ENCODE measurements around the gene SYNJ1.
A peak's percentile ranks its signal among the peaks of the same experiment; 100 is the strongest.
"Not testable (repeated sequence)": the region's sequence is repeated elsewhere in the genome, so short reads cannot be mapped to it uniquely, and the experiment has no call there.

Gene SYNJ1

DNA sequence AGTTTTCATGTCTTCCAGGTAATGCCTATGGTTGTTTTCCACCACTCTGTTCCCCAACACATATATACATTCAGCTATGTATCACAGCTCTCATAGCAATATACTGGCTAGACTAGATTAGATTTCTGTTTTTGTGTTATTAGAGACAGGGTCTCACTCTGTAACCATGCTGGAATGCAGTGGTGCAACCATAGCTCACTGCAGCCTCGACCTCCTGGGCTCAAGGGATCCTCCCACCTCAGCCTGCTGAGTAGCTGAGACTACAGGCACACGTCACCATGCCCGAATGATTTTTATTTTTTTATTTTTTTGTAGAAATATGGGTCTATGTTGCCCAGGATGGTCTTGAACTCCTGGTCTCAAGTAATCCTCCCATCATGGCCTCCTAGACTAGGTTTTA, 37.7 kb downstream of the SYNJ1 start:
- DNase-seq, result no peak

DNA sequence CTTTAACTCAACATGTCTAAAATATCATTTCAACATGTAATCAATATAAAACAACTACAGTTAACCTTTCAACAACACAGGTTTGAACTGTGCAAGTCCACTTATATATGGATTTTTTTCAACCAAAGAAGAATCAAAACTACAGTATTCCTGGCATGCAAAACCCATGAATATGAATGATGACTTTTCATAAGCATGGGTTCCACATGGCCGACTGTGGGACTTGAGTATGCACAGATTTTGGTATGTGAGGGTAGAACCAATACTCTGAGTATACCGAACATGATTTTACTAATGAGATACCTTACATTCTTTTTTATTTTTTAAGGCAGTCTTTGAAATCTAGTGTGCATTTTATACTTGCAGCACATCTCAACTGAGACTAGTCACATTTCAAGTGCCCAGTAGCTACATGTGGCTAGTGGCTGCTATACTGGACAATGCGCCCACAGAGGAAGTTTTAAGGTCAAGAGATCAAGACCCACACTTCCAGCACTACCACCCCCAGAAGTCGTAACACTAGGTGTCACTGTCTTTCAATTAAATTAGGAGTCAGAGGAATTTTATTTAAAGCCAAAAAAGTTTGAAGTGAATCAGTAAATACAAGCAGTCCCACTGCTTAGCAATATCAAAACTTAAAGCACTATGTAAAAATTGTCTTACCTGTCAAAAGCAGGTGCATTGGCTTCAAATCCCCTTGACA, 40.0 kb downstream of the SYNJ1 start:
- no peak for DNase-seq

DNA sequence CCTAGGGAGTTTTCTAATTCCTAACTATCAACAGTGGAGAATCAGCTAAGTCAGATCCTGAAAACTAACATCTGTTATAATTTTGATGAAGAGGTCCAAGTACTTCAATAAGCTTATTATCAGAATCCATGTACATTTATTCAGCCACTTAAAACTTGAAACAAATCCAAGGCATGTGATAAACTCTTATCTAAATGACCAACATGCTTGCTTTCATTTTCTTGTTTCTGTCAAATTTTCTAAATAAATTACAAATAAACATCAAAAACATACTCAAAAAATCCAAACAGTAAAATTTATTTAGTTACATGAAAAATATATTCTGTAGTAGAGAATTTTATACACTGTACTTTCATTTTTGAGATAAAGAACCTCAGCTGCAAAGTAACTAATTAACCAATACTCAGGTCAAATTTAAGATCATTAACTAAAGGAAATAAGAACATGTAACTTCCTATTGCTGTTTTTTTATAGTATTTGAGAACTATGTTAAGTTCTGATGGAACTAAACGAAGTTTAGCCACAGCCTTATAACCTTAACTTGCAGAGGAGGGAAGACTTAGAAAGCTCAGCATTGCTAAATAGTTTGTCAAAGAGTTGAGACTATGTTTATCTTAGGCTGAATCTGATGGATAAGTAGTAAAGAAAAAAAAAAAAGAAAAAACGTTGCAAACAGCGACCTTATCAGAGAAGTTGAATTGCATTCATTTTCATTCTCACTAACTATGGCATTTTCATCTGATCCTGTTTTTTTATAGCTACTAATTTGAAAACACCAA, 44.9 kb downstream of the SYNJ1 start:
- no peak for DNase-seq

DNA sequence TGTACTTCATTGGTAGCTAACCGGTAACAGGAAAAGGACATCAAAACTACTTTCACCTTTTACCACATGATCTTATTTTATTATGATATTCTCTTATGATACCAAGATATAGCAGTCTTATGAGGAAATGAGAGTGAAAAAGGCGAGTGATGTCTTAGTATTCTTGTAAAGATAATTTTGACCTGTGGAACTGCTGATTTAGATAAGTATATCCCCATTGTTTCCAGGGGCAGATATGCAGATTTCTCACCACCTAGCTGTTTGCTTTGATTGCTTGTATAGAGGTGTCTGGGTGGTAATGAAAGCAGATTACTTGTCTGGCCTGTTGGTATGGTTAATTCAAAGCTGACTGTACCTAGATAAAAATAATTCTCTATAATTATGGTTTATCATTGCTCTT, 53.1 kb downstream of the SYNJ1 start:
- no peak for DNase-seq

DNA sequence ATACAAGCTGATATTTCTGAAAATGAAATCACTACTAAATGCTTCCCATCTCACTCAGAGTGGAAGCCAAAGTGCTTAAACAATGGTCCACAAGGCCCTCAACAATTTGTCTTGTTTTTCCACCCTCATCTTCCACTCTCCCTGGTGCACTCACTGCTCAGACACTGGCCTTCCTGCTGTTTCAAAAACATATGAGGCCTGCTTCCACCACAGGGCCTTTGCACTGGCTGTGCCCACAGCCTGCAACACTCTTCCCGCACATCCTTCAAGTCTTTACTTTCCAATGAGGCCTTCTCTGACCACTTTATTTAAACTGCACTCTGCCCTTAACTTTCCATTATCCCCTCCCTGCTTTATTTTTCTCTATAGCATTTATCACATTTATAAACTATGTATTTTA, 53.8 kb downstream of the SYNJ1 start:
- DNase-seq, result no peak

DNA sequence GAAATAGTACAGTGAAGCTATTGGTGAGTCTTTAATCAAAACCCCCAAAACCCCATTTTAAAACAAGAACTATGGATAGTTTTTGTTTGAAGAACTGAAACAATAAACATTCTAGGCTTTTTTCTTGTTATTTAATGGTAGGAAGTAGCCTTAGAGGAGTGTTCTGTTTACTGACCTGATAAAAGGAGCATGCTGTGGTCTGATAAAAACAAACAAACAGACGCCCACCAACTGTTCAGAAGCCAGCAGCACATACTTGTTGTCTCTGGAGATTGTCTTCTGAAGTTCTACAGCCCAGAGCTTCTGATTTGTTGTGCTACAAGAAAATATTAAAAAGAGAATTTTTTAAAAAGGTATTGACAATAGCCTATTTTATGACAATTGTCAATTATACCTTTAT, 61.6 kb downstream of the SYNJ1 start:
- no peak for DNase-seq

DNA sequence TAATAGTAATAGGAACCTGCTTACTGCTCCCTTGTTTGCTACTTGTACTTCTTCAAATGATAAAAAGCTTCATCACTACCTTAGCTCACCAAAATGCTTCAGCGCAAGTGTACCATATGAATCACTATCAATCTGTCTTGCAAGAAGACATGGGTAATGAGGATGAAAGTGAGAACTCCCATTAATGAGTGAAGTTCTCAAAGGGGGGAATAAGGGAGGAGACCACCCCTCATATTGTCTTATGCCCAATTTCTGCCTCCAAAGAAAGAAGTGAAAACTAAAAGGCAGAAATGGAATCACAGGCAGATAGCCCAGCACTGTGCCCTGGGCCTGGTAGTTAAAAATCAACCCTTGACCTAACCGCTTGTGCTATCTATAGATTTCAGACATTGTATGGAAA, 63.7 kb downstream of the SYNJ1 start:
- DNase-seq, result not testable (repeated sequence)

DNA sequence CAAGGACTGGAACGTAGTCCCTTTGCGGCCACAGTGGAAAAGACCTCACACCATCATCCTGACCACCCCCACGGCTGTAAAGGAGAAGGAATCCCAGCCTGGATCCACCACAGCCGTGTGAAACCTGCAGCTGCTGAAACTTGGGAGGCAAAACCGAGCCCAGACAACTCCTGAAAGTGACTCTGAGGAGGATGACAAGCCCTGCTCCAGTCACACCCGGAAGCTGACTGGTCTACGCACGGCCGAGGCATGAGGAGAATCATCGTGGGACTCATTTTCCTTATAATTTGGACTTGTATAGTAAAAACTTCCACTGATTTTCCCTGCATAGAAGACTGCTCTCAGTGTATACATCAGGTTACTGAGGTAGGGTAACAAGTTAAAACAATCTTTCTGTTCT, 65.8 kb downstream of the SYNJ1 start:
- DNase-seq, result not testable (repeated sequence)

DNA sequence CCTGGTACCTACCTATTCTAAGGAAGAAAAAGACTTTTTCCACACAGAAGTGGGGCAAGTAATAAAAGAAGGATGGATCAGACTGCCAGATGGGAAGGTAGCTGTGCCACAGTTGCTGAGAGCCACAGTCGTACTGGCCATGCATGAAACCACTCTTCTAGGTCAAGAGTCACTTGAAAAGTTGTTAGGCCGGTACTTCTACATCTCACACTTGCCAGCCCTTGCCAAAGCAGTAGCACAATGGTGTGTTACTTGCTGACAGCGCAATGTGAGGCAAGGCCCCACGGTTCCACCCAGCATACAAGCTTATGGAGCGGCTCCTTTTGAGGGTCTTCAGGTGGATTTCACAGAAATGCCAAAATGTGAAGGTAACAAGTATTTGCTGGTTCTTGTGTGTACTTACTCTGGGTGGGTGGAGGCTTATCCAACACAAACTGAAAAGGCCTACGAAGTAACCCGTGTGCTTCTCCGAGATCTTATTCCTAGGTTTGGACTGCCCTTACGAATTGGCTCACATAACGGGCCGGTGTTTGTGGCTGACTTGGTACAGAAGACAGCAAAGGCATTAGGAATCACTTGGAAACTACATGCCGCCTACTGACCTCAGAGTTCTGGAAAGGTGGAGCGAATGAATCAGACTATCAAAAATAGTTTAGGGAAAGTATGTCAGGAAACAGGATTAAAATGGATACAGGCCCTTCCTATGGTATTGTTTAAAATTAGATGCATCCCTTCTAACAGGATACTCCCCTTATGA, 66.6 kb downstream of the SYNJ1 start:
- not testable (repeated sequence) for DNase-seq

DNA sequence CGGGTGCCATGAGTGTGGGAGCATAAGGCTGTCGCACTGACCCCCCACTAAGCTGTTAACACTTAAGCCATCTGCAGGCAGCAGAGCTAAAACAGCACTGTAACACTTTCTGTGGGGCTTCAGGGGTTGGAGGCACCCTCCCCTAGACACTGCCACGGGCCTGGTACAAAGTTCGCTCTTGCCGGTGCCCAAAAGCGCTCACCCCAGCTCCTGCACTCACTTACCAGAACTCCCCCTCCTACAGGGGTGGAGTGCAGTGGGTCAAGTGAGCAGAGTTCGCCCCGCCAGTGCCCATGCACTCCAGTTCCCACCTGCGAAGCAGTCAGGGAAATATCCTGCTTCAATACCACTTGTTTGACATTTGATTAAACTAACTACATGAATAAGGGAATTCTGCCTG, 69.3 kb downstream of the SYNJ1 start:
- no peak for DNase-seq

DNA sequence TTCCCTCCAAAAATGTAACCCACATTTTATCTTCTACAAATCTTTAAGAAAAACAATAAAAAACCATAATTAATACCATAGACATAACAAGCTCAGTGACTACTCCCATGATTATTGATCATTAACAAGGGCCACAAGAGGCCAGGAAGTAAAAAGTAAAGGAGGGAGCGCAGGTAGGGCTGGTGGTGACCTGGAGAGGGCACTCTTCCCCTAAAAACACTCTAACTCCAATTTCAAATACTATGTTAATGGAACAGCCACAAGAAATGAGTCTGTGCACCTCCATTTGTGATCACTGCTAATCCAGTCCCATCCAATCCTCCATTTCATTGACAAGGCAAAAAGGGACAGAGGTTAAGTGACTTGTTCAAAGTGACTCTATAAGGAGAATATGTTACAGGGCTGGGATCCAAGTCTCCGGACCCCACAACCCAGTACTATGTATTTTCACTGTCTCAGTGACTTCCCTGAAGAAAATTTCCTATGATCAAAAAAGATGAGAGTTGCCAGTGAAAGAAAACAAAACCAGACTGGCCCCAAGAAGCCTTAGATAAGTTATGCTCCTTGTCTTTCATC, 74.4 kb downstream of the SYNJ1 start:
- DNase-seq, result no peak

DNA sequence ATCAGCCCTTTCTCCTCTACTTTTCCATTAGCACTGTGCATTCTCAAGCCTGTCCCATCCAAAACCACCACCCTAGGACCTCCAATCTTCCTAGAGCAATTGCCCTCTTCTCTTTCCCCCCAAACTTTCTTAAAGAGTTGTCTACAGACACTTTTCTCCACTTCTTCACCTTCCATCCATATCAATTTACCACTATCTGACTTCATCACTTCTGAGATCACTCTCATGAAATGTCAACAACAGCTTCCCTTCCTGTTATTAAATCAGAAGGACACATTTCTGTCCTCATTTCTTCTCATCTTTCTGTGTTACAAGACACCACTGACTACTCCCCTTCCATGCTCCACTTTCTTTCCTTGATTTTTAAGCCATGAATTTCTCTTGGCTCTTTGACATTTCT, 79.6 kb downstream of the SYNJ1 start:
- no peak for DNase-seq

DNA sequence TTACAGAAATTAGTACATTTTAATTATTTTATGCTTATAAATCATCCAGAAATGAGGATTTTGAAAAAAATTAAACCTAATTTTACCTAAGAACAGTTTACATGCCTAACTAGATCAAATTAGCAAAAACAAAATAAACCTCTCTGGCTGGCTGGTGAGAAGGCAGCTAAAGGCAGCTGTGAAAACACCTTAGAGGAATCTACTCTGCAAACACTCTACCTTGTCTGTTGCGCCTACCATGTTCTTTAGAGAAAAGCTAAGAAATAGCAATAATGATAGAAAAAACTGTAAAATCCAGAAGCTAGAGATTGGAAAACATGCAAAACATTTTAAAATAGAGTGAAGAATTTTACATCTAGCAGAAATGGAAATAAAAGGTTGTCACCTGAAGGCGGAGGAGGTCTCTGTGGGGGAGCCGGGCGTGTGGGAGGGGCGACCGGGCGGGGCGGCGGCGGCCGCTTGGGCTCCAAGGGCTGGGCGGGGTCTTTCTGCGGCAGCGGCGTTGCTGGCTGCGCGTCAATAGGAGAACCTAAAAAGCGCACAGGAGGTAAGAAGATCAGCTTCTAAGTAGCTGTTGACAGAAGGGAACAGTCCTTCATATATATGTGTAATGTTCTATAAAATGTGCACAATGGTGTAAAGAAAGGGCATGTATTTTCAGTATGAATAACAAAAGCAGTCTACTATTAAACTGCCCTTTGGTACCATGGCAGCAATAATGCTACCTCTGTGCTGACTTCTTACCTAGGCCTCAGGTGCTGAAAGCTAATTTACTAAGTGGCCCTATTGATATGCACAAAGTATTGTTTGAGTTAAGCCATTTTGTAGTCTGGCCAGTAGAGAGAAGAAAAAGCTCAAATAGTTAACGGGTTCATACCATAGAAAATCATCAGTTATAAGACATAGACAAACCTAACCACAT, 82.3 kb downstream of the SYNJ1 start:
- no peak for DNase-seq

DNA sequence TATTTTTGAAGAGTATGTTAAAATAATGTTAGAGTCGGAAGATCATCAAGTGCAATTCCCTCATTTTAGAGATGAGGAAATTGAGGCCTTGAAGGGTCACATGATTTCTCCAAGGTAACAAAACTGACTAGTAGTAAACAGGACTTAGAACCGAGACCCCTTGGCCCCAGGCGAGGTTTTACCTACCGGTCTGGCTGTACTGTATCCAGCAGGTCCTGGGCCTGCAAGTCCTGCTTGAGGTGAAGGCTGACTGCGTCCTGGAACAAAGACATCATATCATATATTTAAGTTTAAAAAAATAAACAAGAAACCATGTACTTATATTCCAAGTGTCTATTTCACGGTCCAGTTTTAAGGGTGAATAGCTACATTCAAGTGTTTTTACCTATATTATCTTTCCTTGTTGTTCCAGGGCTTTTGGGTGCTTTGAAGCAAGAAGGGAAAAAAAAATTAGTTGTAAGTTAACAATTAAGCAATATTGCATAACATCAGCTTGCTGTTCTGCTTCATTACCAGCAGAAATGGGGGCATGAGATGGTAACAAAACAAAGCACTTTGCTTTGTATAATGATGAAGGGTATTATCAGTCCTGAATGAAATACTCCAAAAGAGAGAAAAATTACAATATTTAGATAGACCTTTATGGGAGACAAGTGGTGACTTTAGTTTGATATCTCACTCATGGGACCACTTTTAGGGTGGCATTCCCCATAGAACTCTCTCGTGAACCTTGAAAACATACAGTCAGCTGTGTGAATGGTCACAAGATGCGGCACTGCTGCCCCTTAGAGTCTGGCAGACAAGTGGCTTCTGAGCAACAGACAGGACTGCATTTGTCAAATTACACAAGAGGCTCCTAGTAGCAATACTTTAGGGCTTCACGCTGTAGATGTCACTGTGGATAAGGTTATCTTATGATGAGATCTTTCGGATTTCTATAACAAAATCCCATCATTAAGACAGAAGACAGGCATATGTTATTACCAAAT, 85.8 kb downstream of the SYNJ1 start:
- no peak for DNase-seq

DNA sequence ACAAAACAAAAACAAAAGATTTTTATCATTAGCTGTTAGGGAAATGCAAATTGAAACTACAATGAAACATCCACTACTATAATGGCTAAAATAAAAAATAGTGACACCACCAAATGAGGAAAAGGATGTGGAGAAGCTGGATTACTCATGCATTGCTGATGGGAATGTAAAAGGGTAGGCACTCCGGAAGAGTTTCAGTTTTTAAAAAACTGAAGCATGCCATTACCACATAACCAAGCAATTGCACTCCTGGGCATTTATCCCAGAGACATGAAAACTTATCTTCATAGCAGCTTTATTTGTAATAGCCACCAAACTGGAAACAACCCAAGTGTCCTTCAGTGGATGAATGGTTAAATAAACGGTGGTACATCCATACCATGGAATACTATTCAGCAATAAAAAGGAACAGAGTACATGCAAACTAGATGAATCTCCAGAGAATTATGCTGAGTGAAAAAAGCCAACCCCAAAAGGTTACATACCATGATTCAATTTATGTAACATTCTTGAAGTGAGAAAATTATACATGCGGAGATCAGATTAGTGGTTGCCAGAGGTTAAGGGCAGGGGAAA, 101.1 kb downstream of the SYNJ1 start:
- DNase-seq, result no peak

DNA sequence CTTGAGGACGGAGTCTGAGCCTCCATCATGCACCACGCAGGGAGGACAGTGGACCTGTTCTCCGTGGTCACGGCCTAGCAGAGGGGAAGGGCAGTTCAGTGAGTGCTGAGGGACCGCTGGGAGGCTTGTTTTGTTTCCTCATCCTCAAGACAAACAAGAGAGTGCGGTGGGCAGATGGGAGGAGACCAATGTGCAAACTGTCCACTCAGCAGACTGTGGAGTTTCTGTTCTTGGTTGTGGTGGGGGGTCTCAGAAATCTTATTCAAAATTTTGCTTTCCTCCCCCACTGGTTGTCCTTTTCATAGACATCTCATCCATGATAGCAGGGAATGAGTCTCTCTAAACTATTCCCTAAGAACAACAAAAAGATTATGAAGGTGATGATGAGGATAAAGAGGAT, 109.6 kb downstream of the SYNJ1 start:
- DNase-seq, result not testable (repeated sequence)

DNA sequence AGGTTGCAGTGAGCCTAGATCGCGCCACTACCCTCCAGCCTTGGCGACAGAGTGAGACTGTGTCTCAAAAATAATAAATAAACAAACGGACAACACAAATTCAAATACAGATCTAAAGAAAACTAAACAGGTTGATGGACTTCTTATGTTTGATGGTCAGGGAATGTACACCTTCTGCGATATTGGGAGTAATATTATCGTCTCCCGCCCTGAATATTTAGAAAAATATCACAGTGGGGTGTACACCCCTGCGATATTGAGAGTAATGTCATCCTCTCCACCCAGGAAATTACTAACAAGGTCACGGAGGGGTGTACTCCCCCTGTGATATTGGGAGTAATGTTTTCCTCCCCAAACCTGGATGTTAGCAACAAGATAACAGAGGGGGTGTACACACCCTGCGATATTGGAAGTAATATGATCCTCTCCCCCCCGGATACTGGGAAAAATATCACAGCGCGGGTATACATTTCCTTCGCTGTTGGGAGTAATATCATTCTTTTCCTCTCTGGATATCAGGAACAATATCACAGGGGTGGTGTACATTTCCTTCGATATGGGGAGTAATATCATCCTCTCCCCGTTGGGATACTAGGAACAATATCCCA, 114.3 kb downstream of the SYNJ1 start:
- DNase-seq, result no peak

DNA sequence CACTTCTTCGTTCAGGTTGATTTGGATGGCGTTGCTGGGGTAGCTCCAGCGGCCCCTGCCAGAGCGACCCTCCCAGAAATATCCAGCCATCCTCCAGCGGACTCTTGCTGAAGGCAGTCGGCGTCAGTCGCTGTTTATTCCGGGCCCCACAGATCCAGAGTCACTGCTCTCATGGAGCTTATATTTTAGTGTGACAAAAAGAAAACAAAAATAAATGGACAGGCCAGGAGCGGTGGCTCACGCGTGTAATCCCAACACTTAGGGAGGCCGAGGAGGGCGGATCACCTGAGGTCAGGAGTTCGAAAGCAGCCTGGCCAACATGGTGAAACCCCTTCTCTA, 114.8 kb downstream of the SYNJ1 start:
- DNase-seq, result no peak

DNA sequence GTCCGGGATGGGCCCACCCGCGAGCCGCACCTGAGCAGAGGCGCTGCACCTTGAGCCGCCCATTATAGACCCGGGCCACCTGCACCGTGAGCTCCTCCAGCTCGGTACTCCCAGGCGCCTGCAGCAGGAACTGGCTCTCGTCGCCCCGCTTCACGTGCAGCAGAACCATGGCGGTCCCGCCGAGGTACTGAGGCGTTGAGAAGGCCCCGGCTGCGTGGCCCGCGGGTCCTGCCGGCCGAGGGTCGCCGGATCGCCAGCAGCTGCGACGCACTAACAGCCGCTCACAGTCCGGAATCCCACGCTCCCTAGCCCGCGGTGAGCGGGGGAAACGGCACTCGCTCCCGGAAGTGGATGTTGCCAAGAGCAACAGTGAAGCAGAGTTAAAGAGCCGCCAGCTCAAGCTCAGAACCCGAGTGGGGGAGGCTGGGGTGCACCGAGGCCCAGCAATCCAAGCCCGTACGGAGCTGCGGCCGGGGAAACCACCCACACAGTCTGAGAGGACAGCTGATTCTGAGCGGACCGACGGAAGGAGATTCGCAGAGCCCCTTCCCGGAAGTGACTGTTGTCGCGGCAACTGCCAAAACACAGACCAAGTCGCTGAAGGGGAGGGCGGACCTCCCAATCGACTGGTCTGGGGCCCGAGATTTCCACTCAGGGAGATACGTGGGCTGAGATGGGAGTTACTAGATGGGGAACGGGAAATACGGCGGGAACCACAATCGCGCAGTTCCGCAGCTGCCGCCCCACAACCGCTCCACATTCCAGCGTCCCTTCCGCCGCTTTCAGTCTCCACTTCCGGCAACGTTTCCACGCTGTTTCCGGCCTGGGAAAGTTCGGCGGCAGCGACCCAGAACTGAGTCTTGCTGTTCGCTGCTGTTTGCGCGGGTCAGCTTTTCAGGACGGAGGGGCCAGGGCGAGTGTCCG, 115.5 kb downstream of the SYNJ1 start, which contains the start of gene CFAP298:
CFAP298 (minus strand) TSS at position 303 of the 924 bp plus-strand sequence; CDS start at position 169, 134 bp downstream.
- peak; percentile 92 for DNase-seq
